T-helper 1 cell (primary cell): ENCODE measurements around the gene SUFU.

Source experiments
- DNase-seq, 5 donors: peaks; one replicate each; pipeline ENCODE4 v3.0.0-alpha.2; 2012 to 2020

SUFU gene

DNA sequence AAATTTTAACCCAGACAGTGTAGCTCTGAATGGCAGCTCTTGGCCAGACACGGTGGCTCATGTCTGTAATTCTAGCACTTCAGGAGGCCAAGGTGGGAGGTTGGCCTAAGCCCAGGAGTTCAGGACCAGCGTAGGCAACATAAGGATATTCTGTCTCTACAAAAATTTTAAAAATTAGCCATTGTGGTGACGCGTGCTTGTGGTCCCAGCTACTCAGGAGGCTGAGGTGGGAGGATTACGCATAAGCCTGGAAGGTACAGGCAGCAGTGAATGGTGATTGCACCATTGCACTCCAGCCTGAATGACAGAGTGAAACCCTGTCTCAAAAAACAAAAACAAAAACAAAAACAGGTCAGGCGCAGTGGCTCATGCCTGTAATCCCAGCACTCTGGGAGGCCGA is 50.0 kb downstream of the SUFU start:
- no peak for DNase-seq

DNA sequence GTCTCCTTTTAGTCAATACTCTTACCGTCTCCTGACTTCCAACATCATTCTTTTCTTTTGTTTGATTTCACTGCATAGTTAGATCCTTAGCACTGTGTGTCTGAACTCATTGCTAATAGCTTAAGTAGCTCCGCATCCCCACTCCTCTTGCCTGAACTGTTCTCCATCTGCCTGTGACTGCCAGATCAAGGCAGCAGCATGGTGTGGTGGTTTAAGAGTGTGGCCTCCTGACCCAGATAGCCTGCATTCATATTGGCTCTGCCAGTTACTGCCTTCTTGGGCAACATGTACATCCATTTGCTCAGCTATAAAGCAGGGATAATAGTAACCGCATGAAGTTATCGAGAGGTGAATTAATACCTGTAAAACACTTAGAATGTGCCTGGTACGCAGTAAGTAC is 50.8 kb downstream of the SUFU start:
- no peak for DNase-seq

DNA sequence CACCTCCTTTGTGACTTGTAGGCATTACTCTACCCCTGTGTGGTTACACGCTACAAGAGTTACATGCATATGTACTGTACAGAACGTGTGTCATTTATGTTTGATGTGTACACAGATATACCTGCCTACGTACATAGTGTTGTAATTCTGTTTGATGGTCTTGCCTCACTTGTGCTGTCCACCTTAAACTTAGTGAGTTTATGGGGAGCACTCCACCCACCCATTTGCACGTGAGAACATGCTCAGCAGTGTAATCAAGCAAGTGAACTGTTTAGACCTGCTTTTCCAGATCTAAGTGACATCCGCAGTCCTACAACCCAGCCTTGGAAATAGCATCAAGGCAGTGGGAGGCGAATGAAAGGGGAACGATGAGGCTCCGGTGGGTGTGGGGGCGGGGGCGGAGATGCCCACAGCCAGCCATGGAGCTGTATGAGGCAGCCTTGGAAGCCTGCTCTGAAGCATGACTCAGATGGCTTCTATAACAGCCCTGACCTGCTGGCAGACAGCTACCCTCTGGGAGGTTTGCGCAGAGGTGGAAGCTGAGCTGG is 52.1 kb downstream of the SUFU start:
- no peak for DNase-seq

DNA sequence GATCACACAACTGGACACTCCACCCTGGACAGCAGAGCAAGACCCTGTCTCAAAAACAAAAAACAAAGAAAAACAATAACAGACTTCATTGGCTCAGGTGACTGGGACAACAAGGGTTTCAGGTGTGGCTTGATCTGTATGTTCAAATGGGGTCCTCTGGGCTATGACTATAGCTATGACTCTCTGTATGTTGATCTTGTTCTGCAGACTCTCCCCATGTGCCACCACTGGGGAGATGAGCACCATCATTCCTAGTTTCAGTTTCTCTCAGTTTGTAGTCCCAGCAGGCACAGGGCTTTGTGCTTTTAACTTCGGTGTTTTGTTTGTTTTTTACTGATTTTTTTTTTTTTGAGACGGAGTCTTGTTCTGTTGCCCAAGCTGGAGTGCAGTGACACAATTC is 53.8 kb downstream of the SUFU start:
- DNase-seq: no peak

DNA sequence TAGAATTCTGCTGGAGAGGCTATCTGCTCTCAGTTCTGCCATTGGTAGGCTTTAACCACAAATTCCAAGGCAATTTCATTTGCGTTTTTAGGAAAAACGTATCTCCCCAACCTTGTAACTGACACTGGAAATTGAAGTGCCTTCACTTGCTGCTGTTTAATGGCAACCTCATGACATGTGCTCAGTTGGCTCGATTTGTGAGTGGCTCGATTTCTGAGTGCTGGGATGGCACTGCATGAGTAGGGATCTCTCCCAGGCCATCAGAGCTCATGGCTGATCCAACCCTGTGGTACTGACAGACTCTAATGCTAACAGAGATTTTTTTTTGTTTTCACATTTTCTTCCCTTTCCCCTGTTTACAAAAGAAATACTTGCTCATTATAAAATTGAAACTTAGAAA is 56.0 kb downstream of the SUFU start:
- no peak for DNase-seq

DNA sequence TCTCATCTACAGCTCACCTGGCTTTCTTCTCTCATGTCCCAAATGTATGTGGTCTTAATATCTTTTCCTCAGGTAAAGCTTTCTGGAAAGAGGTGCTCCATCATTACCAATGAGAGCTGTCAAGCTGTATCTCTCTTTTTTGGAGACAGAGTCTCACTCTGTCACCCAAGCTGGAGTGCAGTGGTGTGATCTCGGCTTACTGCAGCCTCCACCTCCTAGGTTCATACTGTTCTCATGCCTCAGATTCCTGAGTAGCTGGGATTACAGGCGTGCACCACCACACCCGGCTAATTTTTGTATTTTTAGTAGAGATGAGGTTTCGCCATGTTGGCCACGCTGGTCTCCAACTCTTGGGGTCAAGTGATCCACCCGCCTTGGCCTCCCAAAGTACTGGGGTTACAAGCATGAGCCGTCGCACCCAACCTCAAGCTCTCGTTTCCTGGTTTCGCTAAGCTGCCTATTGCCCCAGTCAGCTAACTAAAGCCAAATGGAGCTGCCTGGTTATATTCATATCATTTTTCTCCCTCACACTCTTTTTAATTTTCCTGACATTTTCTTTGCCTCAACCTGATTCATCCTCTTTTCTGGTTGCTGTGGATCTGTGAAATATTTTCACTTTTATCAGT is 60.5 kb downstream of the SUFU start:
- DNase-seq: no peak

DNA sequence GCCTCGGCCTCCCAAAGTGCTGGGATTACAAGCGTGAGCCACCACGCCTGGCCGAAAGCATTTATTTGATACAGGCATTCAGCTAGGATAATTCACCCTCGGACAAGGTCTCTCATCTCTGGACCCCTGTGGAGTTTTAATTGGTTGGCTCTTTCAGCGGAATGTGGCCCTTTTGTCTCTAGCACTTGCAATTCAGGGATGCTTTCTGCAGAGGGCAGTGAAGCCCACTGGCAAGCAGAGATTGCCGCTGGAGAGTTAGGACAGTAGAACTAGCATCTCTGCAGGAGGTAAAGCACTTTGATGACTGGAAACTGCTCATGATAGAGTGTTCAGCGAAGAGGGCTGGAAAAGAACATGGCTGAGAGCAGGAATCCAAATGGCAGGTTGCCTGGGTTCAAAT is 62.0 kb downstream of the SUFU start:
- DNase-seq: no peak

DNA sequence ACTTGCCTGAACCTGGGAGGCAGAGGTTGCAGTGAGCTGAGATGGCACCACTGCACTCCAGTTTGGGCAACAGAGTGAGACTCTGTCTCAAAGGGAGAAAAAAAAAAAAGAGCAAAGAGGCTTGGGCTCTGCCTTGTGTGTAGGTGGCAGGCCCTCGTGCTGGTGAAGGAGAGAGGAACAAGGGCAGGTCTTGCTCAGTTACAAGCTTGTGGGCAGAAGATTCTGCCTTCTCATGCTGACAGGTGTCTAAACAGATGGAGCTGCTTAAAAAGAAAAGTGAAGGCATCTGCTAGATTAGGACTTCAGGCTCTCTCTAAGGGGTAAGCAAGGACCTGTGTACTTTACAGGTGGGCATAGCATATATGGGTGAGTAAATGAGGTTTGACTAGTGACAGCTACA is 75.0 kb downstream of the SUFU start:
- DNase-seq: no peak

DNA sequence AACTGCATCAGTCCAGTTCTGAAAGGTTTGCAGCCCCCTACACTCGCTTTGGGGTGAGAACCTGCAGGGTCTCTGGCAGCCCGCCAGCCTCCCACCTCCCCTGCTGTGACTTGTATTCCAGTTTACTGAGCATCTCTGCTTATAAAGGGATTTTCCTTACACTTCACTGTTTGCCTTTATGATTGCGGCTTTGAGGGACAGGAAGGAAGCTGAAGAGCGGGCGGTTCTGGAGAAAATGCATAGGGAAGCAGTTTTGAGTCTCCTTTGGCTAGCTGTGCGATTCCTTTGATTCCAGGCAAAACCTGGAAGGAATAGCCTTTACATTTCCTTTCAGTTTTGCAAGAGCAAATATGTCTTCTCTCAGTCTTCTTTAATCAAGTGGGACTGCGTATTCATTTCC is 75.6 kb downstream of the SUFU start:
- no peak for DNase-seq

DNA sequence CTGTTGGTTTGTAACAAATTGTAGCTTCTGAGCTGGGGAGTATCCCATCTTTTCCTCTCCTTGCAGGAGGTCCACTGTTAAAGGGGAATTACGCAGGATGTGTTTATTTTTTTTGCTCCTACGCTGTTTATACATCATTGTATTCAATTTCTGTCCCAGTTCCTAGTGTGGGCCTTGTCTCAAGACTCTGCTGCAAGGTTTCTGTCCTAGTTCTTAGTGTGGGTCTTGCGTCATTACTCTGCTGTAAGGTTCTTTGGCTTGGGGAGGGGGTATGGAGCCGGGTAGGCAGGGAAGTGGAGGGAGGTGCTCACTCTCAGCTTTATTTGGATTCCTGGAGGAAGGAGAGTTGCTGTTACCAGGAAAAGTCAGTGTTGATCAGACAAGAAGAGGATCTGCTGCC is 76.5 kb downstream of the SUFU start:
- DNase-seq: no peak

DNA sequence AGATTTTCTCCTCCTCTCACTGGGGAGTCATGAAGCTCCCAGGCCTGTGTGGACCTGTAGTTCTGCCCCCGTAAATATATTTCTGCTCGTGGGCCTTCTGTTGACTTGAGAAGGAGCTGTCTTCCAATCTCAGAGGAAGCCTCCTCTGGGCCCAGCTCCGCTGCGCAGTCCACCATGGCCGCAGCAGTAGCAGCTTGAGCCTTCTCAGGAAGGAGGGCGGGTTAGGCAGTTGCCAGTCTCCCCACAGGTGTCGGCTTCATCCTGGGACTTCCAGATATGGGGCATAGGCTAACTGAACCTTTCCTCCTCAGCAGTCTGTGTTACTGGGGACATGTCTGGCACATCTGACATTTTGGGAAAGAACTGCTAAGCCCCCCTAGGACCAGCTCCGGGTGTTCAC is 77.6 kb downstream of the SUFU start:
- no peak for DNase-seq

DNA sequence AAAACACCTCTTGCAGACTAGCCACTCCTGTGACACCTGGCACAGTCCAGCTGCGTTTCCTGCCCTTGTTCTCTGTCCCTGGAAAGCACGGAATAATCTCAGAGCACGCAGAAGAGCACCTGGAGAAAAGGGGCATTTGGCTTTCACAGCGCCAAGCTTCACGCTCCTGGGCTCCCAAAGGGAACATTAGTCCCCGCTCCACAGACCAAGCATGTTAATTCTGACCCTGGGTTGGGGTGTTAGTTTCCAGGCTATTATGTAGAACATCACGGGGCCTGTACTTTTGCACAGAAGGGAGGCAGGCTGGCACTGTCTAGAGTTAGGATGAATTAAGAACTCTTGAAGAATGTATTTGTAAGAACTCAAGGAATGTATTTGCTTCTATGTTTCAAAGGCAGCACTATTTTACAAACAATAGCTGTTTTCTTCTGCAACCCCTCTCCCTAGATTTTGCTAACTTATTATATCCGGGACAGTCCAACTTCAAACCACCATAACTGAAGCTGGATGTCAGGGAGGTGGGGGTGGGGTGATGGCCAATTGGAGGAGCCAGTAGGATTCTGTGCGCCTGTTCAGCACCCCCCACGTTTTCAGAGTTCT is 78.3 kb downstream of the SUFU start:
- DNase-seq: no peak

DNA sequence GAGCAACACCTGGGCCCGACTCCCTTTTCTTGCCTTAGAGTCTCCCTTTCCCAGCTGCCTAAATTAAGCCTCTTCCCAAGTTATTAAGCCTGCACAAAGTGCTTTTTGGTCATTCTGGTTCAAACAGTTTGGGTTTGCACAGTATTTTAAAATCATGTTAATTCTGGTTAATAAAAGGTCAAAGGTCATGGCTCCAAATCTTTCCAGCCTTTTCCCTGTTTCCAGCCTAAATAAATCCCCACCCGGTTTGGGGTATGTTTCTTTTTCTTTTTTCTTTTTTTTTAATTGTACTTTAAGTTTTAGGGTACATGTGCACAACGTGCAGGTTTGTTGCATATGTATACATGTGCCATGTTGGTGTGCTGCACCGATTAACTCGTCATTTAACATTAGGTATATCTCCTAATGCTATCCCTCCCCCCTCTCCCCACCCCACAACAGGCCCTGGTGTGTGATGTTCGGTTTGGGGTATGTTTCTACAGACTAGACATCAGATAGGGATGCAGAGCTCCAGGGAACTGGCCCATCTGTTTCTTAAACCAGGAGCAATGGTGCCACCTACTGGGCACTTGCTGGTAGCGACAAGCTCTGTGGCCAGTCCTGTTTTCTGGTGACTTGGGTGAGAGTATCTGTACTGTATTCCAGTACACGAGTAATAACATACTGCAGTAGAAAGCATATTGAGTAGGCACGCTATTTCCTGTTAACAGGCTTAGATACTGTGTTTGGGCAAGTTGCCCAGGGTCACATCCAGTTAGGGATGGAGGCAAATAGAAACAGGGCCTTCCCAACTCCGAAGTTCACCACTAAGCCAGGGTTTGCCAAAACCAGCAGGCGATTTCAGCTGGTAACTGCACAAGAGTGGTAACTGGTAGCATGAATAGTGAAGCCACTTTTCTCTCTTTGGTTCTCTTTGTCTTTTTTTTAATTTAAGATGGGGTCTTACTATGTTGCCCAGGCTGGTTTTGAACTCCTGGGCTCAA is 80.0 kb downstream of the SUFU start:
- DNase-seq: peak; percentile 42 to 80 (median 70)

DNA sequence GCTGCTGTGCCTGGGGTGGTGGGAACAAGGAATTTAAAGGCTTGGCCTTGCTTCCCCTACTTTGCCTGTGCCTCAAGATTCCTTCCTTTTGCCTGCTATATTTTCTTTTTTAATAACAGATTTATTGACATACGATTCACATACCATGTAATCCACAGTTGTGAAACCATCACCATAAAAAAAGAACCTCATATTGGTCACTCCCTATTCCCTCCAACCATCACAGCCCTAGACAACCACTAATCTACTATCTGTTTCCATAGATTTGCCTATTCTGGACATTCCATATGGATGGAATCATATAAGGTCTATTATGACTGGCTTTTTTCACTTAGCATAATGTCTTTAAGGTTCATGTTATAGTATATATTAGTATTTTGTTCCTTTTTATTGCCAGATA is 81.3 kb downstream of the SUFU start:
- no peak for DNase-seq

DNA sequence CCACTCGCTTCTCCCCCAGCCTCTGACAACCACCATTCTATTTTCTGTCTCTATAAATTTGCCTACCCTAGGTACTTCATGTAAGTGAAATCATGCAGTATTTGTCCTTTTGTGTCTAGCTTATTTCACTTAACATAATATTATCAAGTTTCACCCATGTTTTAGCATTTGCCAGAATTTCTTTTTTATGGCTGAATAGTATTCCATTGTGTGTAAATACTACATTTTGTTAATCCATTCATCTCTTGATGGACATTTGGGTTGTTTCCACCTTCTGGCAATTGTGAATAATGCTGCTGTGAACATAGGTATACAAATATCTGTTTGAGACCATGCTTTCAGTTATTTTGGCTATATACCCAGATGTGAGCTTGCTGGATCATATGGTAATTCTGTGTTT is 83.1 kb downstream of the SUFU start:
- DNase-seq: no peak

DNA sequence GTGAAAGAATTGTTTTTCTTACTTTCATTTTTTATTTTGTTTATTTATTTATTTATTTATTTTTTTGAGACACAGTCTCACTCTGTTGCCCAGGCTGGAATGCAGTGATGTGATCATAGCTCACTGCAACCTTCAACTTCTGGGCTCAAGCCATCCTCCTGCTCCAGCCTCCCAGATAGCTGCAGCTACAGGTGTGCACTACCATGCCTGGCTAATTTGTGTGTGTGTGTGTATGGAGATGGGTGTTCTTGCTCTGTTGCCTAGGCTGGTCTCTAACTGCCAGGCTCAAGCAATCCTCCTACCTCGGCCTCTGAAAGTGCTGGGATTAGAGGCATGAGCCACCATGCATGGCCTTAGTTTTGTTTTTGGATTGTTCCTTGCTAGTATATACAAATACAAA is 85.1 kb downstream of the SUFU start:
- DNase-seq: no peak

DNA sequence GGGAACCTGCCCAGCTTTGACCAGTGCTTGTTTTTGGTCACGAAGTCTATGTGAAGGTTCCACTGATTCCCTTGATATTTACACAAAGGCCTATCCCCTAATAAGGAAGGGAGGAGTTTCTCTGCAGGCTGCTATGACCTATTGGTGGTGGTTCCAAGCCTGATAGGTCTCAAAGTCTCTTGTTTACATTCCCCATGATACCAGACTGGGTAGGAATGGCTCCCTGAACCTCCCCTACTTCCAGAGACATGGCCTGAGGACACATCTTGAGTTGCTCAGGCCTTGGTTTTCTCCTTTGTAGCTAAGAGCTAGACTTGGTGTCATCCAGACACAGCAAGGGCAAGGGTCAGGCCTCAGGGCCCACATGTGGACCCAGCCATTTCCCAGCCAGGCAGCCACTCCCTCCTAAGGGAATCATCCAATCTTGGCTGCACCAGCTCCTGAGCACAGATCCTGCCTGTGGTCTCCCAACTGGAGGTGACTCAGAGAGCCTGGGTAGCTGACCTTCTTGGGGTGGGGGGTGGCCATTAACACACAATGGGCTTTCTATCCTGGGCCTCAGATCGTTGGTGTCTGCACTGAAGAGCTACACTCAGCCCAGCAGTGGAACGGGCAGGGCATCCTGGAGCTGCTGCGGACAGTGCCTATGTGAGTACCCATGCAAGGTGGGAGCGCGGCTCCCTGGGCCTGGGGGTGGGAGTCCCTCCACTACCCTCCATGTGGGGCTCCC is 89.5 kb downstream of the SUFU start:
- DNase-seq: no peak

DNA sequence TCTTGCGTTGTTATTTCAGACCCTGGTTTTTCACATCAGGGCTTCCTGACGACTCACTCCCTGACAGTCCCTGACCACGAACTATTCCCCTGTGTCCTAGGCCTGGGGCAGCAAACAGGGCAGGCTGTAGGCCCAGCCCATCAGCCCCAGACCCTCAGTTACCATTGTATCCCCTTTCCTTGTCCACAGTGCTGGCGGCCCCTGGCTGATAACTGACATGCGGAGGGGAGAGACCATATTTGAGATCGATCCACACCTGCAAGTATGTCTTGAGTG is 90.0 kb downstream of the SUFU start:
- DNase-seq: no peak

DNA sequence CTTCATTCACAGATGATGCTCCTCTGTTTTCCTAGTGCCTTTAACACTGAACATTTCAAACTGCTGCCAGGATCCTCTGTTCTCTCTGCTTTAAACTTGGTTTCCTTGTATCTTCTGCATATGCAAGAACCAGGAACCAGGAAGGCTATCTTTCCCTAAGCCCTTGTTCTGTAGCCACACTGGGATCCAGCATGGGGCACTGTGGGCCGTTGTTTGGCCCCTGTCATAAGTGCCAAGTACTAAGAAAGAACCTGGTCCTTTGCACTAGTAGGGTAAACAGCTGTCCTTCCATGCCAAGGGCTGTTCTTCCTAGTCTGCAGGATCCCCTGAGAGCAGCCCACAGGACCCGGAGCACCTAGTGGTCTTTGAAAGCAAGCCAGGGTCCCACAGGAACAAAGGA is 91.5 kb downstream of the SUFU start:
- DNase-seq: no peak

DNA sequence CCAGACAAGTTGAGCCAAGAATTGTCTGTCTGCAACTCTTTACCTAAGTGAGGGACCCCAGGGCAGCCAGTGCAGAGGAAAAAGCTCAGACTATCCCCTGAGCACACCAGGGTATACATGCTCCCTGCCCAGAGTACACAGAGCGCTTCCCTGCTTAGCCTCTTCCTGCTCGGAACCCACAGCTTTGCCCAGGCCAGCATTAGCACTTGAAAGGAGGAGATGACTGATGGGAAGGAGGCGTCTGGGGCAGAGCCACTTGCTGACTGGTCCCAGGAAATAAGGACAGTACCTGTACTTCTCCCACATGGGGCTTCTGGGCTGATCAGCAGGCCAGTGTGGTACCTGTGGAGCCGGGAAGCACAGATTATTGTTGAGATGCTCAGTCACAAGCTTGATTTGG is 92.1 kb downstream of the SUFU start:
- DNase-seq: no peak

DNA sequence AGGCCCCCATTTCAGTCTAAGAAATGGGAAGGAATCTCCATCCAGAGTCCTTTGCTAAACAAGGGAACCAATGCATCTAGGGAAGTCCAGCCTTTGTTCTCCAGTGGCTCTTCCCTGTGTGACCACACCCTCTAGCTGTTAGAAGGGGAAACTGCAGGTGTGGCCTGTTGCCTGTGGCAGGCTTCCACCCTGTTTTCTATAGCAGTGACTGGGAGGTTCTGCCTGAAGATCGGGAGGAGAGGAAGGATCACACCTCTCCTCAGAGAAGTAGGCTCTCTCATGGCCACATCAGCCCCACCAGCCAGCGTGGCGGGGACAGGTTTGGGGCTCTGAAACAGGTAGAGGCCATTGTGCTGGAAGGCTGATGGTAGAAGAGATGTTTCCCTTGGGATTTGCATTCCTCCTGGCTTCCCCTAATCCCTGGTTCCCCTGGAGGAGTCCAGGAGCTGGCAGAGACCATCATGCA is 92.8 kb downstream of the SUFU start:
- peak in 1 of 5 donors; percentile 23 for DNase-seq

DNA sequence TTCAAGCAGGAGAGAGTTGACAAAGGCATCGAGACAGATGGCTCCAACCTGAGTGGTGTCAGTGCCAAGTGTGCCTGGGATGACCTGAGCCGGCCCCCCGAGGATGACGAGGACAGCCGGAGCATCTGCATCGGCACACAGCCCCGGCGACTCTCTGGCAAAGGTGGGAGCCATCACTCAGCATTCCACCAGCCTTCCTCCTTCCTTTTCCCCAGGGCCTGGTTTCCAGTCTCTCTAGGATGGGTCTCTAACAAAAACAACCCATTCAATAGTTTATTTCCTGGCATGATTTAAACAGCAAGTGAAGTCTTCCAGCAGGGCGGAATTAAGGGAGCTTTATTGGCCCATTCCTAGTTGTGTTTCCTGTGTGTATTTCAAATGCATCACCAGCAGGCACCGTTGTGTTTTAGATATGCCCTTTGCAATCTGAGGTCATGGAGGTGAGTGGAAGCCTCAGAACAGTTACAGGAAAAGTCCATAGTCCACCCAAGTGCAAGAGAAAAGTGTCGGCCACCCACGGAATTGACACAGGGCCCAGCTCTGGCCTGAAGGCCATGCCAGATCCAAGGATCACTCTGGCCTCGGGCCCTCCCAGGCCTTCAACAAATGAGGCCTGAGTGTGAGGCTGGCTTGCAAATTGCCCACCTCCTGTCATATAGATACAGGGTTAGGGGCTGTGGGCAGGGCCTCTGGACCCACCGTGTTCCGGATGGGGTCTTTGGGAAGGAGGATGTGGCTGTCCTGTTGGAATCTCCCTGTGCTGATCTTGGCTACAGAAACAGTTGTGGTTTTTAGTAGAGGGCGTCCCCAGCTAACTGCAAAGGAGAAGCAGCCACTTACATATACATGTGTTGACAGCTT is 93.6 kb downstream of the SUFU start:
- no peak for DNase-seq
